Activated naive CD8-positive, alpha-beta T cell treated with anti-CD3 and anti-CD28 coated beads, Interleukin-2, amount 10 ng/mL, durations not matched to agents 7 days and 5 days (primary cell): Measurements from ENCODE around the gene SENP5. TPM values are rescaled to one million over a fixed set of nuclear protein-coding genes. Genes with fewer than 3 reads are reported as not detected.

ENCODE experiments used
- ATAC-seq: fragments of 150-1000 bp; cut with Tn5 transposase; one replicate; pipeline ENCODE4 v1.10.0; 2021; ENCODE audit warnings: low read depth, moderate library complexity
- POLR2A ChIA-PET: fragments of 350-600 bp; sonication (Branson Sonifier 250); formaldehyde crosslinking; loops from one replicate; lab custom pipeline; 2021; ENCODE audit warnings: antibody characterized with exemption; lab: Charles Lee
- DNase-seq: peaks from one replicate; pipeline ENCODE4 v3.0.0; 2021
- H3K27ac Mint-ChIP-seq: one replicate; pipeline ENCODE4 v1.8.0; 2022; ENCODE audit warnings: mild to moderate bottlenecking, mixed read lengths
- H3K27me3 Mint-ChIP-seq: one replicate; pipeline ENCODE4 v1.8.0; 2022; ENCODE audit warnings: mild to moderate bottlenecking, moderate library complexity, mixed read lengths
- H3K36me3 Mint-ChIP-seq: one replicate; pipeline ENCODE4 v1.8.0; 2021; ENCODE audit warnings: mild to moderate bottlenecking, mixed read lengths
- H3K4me1 Mint-ChIP-seq: one replicate; pipeline ENCODE4 v1.8.0; 2021; ENCODE audit warnings: mixed read lengths
- H3K4me3 Mint-ChIP-seq: one replicate; pipeline ENCODE4 v1.8.0; 2022; ENCODE audit warnings: mild to moderate bottlenecking, moderate library complexity, mixed read lengths
- H3K9me3 Mint-ChIP-seq: one replicate; pipeline ENCODE4 v1.8.0; 2021; ENCODE audit warnings: mixed read lengths
- total RNA-seq, 2 experiments: library from RNA; stranded (reverse); gene quantifications; one replicate each; pipeline ENCODE4 v1.2.3, GENCODE V29; 2021

The SENP5 gene
- total RNA-seq, 2 experiments from 2014 or later, result 37.5 to 37.9 TPM

GRCh38 chr3:196954832-196955231, 87.1 kb downstream of the SENP5 start:
- Mint-ChIP-seq H3K27ac (no peak overlapping the region), H3K4me1 (no peaks in the 10 kb centered on the region), H3K4me3 (no peak overlapping the region), H3K9me3 (no peaks in the 10 kb centered on the region), H3K27me3 (peaks cover 21% of the 10 kb centered on the region), H3K36me3 (no peaks in the 10 kb centered on the region)
- ATAC-seq, result no peak
- DNase-seq, result no peak
- POLR2A ChIA-PET, result interaction anchor here (1.1 kb wide), 1 partner anchor 13 kb away, joined by 4 read pairs; the partner anchor contains the start of gene NCBP2

- no peaks in the 10 kb centered on the region for H3K9me3 Mint-ChIP-seq
- H3K4me3 Mint-ChIP-seq, result no peak overlapping the region
- POLR2A ChIA-PET, result no interaction called here
- no peak for DNase-seq
- ATAC-seq, result no peak
- H3K27ac Mint-ChIP-seq, result no peak overlapping the region
- H3K27me3 Mint-ChIP-seq, result peaks cover 11% of the 10 kb centered on the region
- H3K36me3 Mint-ChIP-seq, result peaks cover 3% of the 10 kb centered on the region
- H3K4me1 Mint-ChIP-seq, result no peaks in the 10 kb centered on the region
Measured at GRCh38 chr3:196962108-196962929, 94.6 kb downstream of the SENP5 start.

- POLR2A ChIA-PET, result no interaction called here
- Mint-ChIP-seq H3K4me3 (no peak overlapping the region), H3K36me3 (peaks cover 3% of the 10 kb centered on the region), H3K9me3 (no peaks in the 10 kb centered on the region), H3K27ac (no peak overlapping the region), H3K4me1 (peaks cover 7% of the 10 kb centered on the region), H3K27me3 (peaks cover 16% of the 10 kb centered on the region)
- DNase-seq, result no peak
- ATAC-seq, result no peak
Measured at GRCh38 chr3:196962930-196963630, 95.4 kb downstream of the SENP5 start.

GRCh38 chr3:196963631-196963953, 95.9 kb downstream of the SENP5 start:
- Mint-ChIP-seq H3K27me3 (peaks cover 16% of the 10 kb centered on the region), H3K36me3 (peaks cover 3% of the 10 kb centered on the region), H3K4me3 (no peak overlapping the region), H3K27ac (no peak overlapping the region), H3K4me1 (peaks cover 8% of the 10 kb centered on the region), H3K9me3 (no peaks in the 10 kb centered on the region)
- POLR2A ChIA-PET, result no interaction called here
- no peak for DNase-seq
- no peak for ATAC-seq

- H3K27me3 Mint-ChIP-seq, result peaks cover 13% of the 10 kb centered on the region
- no peak overlapping the region for H3K4me3 Mint-ChIP-seq
- H3K36me3 Mint-ChIP-seq, result peaks cover 3% of the 10 kb centered on the region
- no peak overlapping the region for H3K27ac Mint-ChIP-seq
- DNase-seq (no peak), ATAC-seq (no peak)
- no peaks in the 10 kb centered on the region for H3K9me3 Mint-ChIP-seq
- POLR2A ChIA-PET, result no interaction called here
- H3K4me1 Mint-ChIP-seq, result peaks cover 11% of the 10 kb centered on the region
Measured at GRCh38 chr3:196965112-196965803, 97.5 kb downstream of the SENP5 start.

GRCh38 chr3:196965804-196966173, 98.1 kb downstream of the SENP5 start:
- Mint-ChIP-seq H3K27ac (no peak overlapping the region), H3K4me1 (peaks cover 14% of the 10 kb centered on the region), H3K9me3 (no peaks in the 10 kb centered on the region), H3K27me3 (peaks cover 15% of the 10 kb centered on the region), H3K36me3 (peaks cover 3% of the 10 kb centered on the region), H3K4me3 (no peak overlapping the region)
- DNase-seq, result no peak
- POLR2A ChIA-PET, result no interaction called here
- ATAC-seq, result no peak

- ATAC-seq (no peak), DNase-seq (no peak)
- Mint-ChIP-seq H3K27me3 (peaks cover 19% of the 10 kb centered on the region), H3K4me3 (no peak overlapping the region), H3K27ac (no peak overlapping the region), H3K4me1 (peaks cover 14% of the 10 kb centered on the region), H3K36me3 (peaks cover 3% of the 10 kb centered on the region), H3K9me3 (no peaks in the 10 kb centered on the region)
- POLR2A ChIA-PET, result no interaction called here
Measured at GRCh38 chr3:196966526-196967401, 99.0 kb downstream of the SENP5 start.

- no peak for DNase-seq
- H3K9me3 Mint-ChIP-seq, result no peaks in the 10 kb centered on the region
- H3K36me3 Mint-ChIP-seq, result peaks cover 3% of the 10 kb centered on the region
- no peak for ATAC-seq
- POLR2A ChIA-PET, result interaction anchor here (2.8 kb wide), 1 partner anchor 25 kb away, joined by 17 read pairs; the partner anchor contains the start of gene NCBP2
- H3K4me1 Mint-ChIP-seq, result peaks cover 14% of the 10 kb centered on the region
- peaks cover 19% of the 10 kb centered on the region for H3K27me3 Mint-ChIP-seq
- no peak overlapping the region for H3K27ac Mint-ChIP-seq
- H3K4me3 Mint-ChIP-seq, result peak overlapping the region; percentile 77
Measured at GRCh38 chr3:196967412-196968232, 99.9 kb downstream of the SENP5 start.

- DNase-seq (peak; percentile 79), ATAC-seq (peak; percentile 75)
- POLR2A ChIA-PET, result interaction anchor here (0.7 to 2.8 kb wide), 2 partner anchors 26 to 133 kb away, joined by 3 to 17 read pairs; partner anchors contain the start of gene NCBP2
- H3K4me1 Mint-ChIP-seq, result peaks cover 14% of the 10 kb centered on the region
- H3K4me3 Mint-ChIP-seq, result peak within 1 kb of the TSS; percentile 86
- peak within 1 kb of the TSS; percentile 81 for H3K27ac Mint-ChIP-seq
- peaks cover 21% of the 10 kb centered on the region for H3K27me3 Mint-ChIP-seq
- H3K36me3 Mint-ChIP-seq, result peaks cover 3% of the 10 kb centered on the region
- H3K9me3 Mint-ChIP-seq, result no peaks in the 10 kb centered on the region
Measured at GRCh38 chr3:196968233-196969133, 100.8 kb downstream of the SENP5 start, which contains the start of gene PIGZ. PIGZ (minus strand) TSS chr3:196968833; CDS start chr3:196952031, 16,802 bp downstream.

- Mint-ChIP-seq H3K4me3 (peak overlapping the region; percentile 86), H3K27ac (peak overlapping the region; percentile 81), H3K4me1 (peaks cover 14% of the 10 kb centered on the region), H3K9me3 (no peaks in the 10 kb centered on the region), H3K36me3 (peaks cover 3% of the 10 kb centered on the region), H3K27me3 (peaks cover 21% of the 10 kb centered on the region)
- POLR2A ChIA-PET, result interaction anchor here (0.7 to 2.8 kb wide), 4 partner anchors 27 to 134 kb away, joined by 3 to 17 read pairs (median 8); partner anchors contain the start of genes NCBP2 and SENP5
- DNase-seq, result peak; percentile 78
- ATAC-seq, result peak; percentile 51
Measured at GRCh38 chr3:196969134-196969659, 101.5 kb downstream of the SENP5 start.
